ENCODE results near the gene ZGPAT. TPM values are rescaled to one million over a fixed set of nuclear protein-coding genes. Genes with fewer than 3 reads are reported as not detected.

ZGPAT gene
- total RNA-seq, 6 experiments from 2014 or later = 18.3 to 22.9 (median 19.6) TPM

DNA sequence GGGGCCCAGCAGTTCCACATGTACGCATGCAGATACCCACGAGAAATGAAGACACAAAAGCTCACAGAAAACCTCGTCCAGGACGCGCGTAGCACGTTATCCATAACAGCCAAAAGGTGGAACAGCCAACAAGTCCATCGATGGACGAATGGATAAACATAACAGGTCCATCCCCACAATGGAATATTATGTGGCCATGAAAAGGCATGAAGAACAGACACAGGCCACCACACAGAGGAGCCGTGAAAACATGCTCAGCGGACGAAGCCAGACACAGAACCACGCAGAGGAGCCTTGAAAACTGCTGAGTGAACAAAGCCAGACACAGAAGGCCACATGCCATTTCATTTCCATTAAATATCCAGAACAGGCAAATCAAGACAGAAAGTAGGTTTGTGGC, 69.8 kb downstream of the ZGPAT start:
- no peaks in the 10 kb centered on the region; the same call in none of the 2 replicates for H3K27me3 Mint-ChIP-seq (ENCODE audit: insufficient read depth)
- H3K27ac Mint-ChIP-seq = no peak overlapping the region
- no peaks in the 10 kb centered on the region for H3K9me3 Mint-ChIP-seq
- TF ChIP-seq, protein P1, sequence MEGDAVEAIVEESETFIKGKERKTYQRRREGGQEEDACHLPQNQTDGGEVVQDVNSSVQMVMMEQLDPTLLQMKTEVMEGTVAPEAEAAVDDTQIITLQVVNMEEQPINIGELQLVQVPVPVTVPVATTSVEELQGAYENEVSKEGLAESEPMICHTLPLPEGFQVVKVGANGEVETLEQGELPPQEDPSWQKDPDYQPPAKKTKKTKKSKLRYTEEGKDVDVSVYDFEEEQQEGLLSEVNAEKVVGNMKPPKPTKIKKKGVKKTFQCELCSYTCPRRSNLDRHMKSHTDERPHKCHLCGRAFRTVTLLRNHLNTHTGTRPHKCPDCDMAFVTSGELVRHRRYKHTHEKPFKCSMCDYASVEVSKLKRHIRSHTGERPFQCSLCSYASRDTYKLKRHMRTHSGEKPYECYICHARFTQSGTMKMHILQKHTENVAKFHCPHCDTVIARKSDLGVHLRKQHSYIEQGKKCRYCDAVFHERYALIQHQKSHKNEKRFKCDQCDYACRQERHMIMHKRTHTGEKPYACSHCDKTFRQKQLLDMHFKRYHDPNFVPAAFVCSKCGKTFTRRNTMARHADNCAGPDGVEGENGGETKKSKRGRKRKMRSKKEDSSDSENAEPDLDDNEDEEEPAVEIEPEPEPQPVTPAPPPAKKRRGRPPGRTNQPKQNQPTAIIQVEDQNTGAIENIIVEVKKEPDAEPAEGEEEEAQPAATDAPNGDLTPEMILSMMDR (IDR thresholded peaks at IDR 0.05) = no peak
- DNase-seq = no peak
- H3K4me3 Mint-ChIP-seq = no peak overlapping the region
- no peaks in the 10 kb centered on the region for H3K36me3 Mint-ChIP-seq (ENCODE audit: low read depth)
- peaks cover 22% of the 10 kb centered on the region for H3K4me1 Mint-ChIP-seq (ENCODE audit: low read depth)

DNA sequence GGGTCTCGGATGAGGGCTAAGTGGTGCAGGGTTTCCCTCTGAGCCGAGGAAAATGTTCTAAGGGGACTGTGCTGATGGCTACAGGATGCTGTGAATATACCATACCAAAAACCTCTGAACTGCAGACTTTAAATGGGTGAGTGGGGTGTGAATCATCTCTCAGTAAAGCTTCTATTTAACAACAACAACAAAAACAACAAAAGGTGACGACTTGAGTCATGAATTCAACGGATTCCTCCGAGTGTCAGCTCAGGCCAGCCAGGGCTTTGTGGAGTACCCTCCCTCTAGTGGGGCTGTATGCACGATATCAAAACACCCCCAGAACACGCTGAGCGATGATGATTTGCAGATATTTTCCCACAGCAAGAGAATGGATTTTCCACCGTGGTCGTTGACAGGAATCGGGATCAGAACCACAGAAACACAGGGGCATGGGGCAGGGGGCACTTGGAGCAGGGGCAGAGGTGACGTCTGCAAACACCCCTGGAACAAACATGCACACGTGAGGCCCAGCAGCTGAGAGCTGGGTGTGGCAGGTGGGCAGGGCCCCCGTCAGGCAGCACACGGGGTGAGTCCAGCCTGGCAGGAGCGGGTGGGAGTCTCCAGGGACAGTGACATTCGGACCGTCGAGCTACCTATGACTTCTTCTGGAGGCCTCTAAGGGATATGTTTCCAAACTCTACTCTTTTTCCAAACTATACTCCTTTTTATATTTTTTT, 70.4 kb downstream of the ZGPAT start:
- Mint-ChIP-seq H3K9me3 (no peaks in the 10 kb centered on the region), H3K27ac (no peak overlapping the region; the same call in 1 of the 2 replicates), H3K4me3 (no peak overlapping the region), H3K36me3 (ENCODE audit: low read depth) (no peaks in the 10 kb centered on the region), H3K27me3 (ENCODE audit: insufficient read depth) (no peaks in the 10 kb centered on the region; the same call in none of the 2 replicates), H3K4me1 (ENCODE audit: low read depth) (peaks cover 16% of the 10 kb centered on the region)
- TF ChIP-seq, protein P1 (IDR thresholded peaks at IDR 0.05) = no peak
- peak; percentile 18 for DNase-seq

DNA sequence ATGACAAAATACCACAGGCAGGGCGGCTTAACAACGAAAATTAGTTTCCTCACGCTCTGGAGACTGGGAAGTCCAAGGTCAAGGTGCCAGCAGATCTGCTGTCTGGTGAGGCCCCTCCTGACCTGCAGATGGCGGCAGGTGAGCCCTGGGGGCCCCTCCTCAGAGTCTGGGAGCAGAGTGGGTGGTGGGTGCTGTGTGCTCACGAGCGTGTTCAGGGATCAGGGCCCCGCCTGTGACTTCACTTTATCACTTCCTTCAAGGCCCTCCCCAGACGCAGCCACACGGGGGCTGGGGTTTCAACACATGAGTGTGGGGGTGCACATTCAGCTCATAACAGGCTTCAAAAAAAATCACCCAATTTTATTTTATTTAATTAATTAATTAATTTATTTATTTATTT, 71.0 kb downstream of the ZGPAT start:
- no peak overlapping the region for H3K27ac Mint-ChIP-seq

DNA sequence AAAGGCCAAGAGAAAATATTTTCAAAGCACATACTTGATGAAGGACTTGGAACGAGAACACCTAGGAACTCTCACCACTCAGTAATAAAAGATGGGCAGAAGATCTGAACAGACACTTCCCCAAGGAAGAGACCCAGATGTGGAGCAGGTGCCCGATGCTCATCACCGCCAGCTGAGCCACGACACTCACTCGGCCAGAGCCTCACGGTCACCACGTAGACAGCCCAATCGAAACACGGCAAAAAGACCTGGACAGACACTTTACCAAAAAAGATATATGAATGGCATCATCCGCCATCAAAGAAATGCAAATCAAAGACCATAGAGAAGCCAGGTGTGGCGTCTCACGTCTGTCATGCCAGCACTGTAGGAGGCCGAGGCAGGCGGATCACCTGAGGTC, 73.3 kb downstream of the ZGPAT start:
- Mint-ChIP-seq H3K27me3 (ENCODE audit: insufficient read depth) (no peaks in the 10 kb centered on the region; the same call in 1 of the 2 replicates), H3K4me3 (no peak overlapping the region), H3K9me3 (no peaks in the 10 kb centered on the region), H3K4me1 (ENCODE audit: low read depth) (peaks cover 10% of the 10 kb centered on the region), H3K36me3 (ENCODE audit: low read depth) (no peaks in the 10 kb centered on the region), H3K27ac (no peak overlapping the region)
- no peak for DNase-seq
- TF ChIP-seq, protein P1 (IDR thresholded peaks at IDR 0.05) = no peak

More for the DNA sequence above, 71.0 kb downstream of the ZGPAT start:
- Mint-ChIP-seq H3K4me1 (ENCODE audit: low read depth) (peaks cover 15% of the 10 kb centered on the region), H3K36me3 (ENCODE audit: low read depth) (no peaks in the 10 kb centered on the region), H3K9me3 (no peaks in the 10 kb centered on the region), H3K27me3 (ENCODE audit: insufficient read depth) (no peaks in the 10 kb centered on the region; the same call in none of the 2 replicates), H3K4me3 (no peak overlapping the region)
- DNase-seq = no peak
- TF ChIP-seq, protein P1 (IDR thresholded peaks at IDR 0.05) = 0 out of 2 replicates have a peak, but pooled peaks have one; percentile 16

DNA sequence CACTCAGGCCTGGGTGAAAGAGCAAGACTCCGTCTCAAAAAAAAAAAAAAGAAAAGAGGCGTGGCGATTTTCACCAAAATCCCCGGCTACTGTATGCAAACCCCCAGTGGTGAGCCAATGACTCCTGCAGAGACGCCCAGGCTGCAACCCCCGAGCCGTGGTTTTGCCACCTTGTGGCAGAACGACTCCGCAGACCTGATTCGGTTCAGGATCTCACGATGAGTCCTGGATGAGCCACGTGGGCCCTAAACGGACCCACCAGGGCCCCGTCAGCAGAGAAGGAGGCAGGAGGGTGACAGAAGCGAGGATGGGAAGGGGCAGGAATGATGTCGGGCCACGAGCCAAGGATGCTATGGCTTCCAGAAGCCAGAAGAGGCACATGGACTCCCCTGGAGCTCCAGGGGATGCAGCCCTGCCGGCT, 74.2 kb downstream of the ZGPAT start:
- Mint-ChIP-seq H3K27me3 (ENCODE audit: insufficient read depth) (no peaks in the 10 kb centered on the region; the same call in 1 of the 2 replicates), H3K36me3 (ENCODE audit: low read depth) (no peaks in the 10 kb centered on the region), H3K27ac (no peak overlapping the region), H3K9me3 (no peaks in the 10 kb centered on the region), H3K4me1 (ENCODE audit: low read depth) (peaks cover 10% of the 10 kb centered on the region), H3K4me3 (no peak overlapping the region)
- TF ChIP-seq, protein P1 (IDR thresholded peaks at IDR 0.05) = 0 out of 2 replicates have a peak, but pooled peaks have one; percentile 7
- DNase-seq = no peak

Measured in HFFc6 (cell line).